Endothelial cell of umbilical vein (primary cell): Measurements from ENCODE around the gene SLC39A5. TPM values are rescaled to one million over a fixed set of nuclear protein-coding genes. Genes with fewer than 3 reads are reported as not detected.

Source experiments
- BruUV-seq: library from RNA; stranded (reverse); fragments of 400-500 nt; replicated peaks from 2 replicates; lab custom pipeline; 2021; lab: Mats Ljungman, UMichigan
- CTCF ChIA-PET: fragments of 300-600, 350-600 bp; sonication (Branson Sonifier 250); formaldehyde crosslinking; loops from one replicate; lab custom pipeline; 2021; ENCODE audit warnings: antibody characterized with exemption, inconsistent platforms; lab: Charles Lee
- POLR2A ChIA-PET: fragments of 300-600, 350-600 bp; sonication (Branson Sonifier 250); formaldehyde crosslinking; loops from one replicate; lab custom pipeline; 2021; ENCODE audit warnings: antibody characterized with exemption, inconsistent platforms; lab: Charles Lee
- DNase-seq: peaks from one replicate; pipeline ENCODE4 v3.0.0-alpha.2; 2011; ENCODE audit warnings: low read depth, low spot score
- FAIRE-seq: peaks from 2 replicates; lab custom pipeline; 2011; peaks lifted over from hg19 to GRCh38; lab: Jason Lieb, UNC
- H2AFZ ChIP-seq: 2 replicates; pipeline ENCODE4 v1.6.0; 2012; ENCODE audit warnings: low read depth, low read length, control low read depth, inconsistent platforms
- H3K27ac ChIP-seq: 2 replicates; pipeline ENCODE4 v1.5.1; 2011; ENCODE audit warnings: low read depth, mild to moderate bottlenecking, control low read depth, low read length, moderate library complexity; ENCODE audit not compliant: insufficient read depth
- H3K27me3 ChIP-seq, 2 experiments: 2 replicates each; pipeline versions ENCODE4 v1.6.0 to v1.6.1; 2011; ENCODE audit warnings: low read length in 2 of 2, mixed read lengths in 1 of 2; ENCODE audit not compliant: control insufficient read depth in 2 of 2, insufficient read depth in 2 of 2
- H3K36me3 ChIP-seq, 2 experiments: 2 replicates in 1 of 2; 3 replicates in 1 of 2; pipeline ENCODE4 v1.5.1; 2011; ENCODE audit warnings: low read length in 2 of 2, mild to moderate bottlenecking in 1 of 2, moderate library complexity in 1 of 2; ENCODE audit not compliant: control insufficient read depth in 2 of 2, insufficient read depth in 2 of 2; ENCODE audit errors: extremely low read depth in 1 of 2
- H3K4me1 ChIP-seq: 3 replicates; pipeline ENCODE4 v1.5.1; 2011; ENCODE audit warnings: mild to moderate bottlenecking, low read length; ENCODE audit not compliant: control insufficient read depth, insufficient read depth; ENCODE audit errors: extremely low read depth
- H3K4me2 ChIP-seq: 2 replicates; pipeline ENCODE4 v1.6.1; 2011; ENCODE audit warnings: low read length, control low read depth, mixed read lengths; ENCODE audit not compliant: insufficient read depth
- H3K4me3 ChIP-seq, 3 experiments: fragments of 200-600 bp in 1 of 3; sonication (generic), shearing (Covaris generic) in 1 of 3; replicated peaks in 1 of 3; 2 replicates each; pipeline ENCODE4 v1.5.1; 2011 to 2016; ENCODE audit warnings: control low read depth in 3 of 3, low read length in 3 of 3, mild to moderate bottlenecking in 2 of 3, inconsistent platforms in 1 of 3, low read depth in 1 of 3, moderate library complexity in 1 of 3; ENCODE audit not compliant: insufficient read depth in 1 of 3
- H3K79me2 ChIP-seq: 2 replicates; pipeline ENCODE4 v1.6.0; 2012; ENCODE audit warnings: low read length, inconsistent platforms; ENCODE audit not compliant: control insufficient read depth, insufficient read depth
- H3K9ac ChIP-seq: replicated peaks from 2 replicates; pipeline ENCODE3; 2011; ENCODE audit warnings: low read length, control low read depth; ENCODE audit not compliant: insufficient read depth; ENCODE audit errors: extremely low read depth
- H3K9me1 ChIP-seq: replicated peaks from 3 replicates; pipeline ENCODE4 v1.6.0; 2011; ENCODE audit warnings: mild to moderate bottlenecking, low read length; ENCODE audit not compliant: control insufficient read depth, insufficient read depth; ENCODE audit errors: extremely low read depth
- H3K9me3 ChIP-seq: replicated peaks from 2 replicates; pipeline ENCODE4 v1.5.1; 2012; ENCODE audit warnings: low read length, inconsistent platforms; ENCODE audit not compliant: control insufficient read depth, insufficient read depth
- H4K20me1 ChIP-seq: replicated peaks from 2 replicates; pipeline ENCODE3; 2011; ENCODE audit warnings: mild to moderate bottlenecking, low read length; ENCODE audit not compliant: control insufficient read depth, insufficient read depth; ENCODE audit errors: extremely low read depth
- CTCF ChIP-seq, 2 donors: IDR thresholded peaks; 1 replicate in 1 of 2; 2 replicates in 1 of 2; pipeline ENCODE4 v1.5.1; 2011; ENCODE audit warnings: low read length in 2 of 2, mild to moderate bottlenecking in 2 of 2, moderate library complexity in 2 of 2, control low read depth in 1 of 2, inconsistent platforms in 1 of 2, low read depth in 1 of 2; ENCODE audit not compliant: insufficient read depth in 1 of 2; ENCODE audit errors: extremely low read depth in 1 of 2
- EZH2 ChIP-seq: IDR thresholded peaks from 2 replicates; pipeline ENCODE4 v1.6.1; 2012; ENCODE audit warnings: borderline replicate concordance, low read depth, mild to moderate bottlenecking, moderate library complexity, low read length, inconsistent platforms; ENCODE audit not compliant: severe bottlenecking
- FOS ChIP-seq: IDR thresholded peaks from 2 replicates; pipeline ENCODE4 v1.6.1; 2011; ENCODE audit warnings: mild to moderate bottlenecking, low read length, moderate library complexity, borderline replicate concordance; ENCODE audit not compliant: insufficient read depth
- GATA2 ChIP-seq: IDR thresholded peaks from 2 replicates; pipeline ENCODE4 v1.7.0; 2011; ENCODE audit warnings: low read depth, mild to moderate bottlenecking, moderate library complexity, mixed read lengths, low read length; ENCODE audit not compliant: insufficient read length, insufficient read depth
- JUN ChIP-seq: IDR thresholded peaks from 2 replicates; pipeline ENCODE4 v1.6.1; 2011; ENCODE audit warnings: borderline replicate concordance, low read depth; ENCODE audit not compliant: insufficient read length, insufficient read depth
- MAX ChIP-seq: IDR thresholded peaks from 2 replicates; pipeline ENCODE4 v1.6.1; 2011; ENCODE audit not compliant: insufficient read depth, insufficient read length
- MYC ChIP-seq: IDR thresholded peaks from one replicate; pipeline ENCODE4 v1.6.1; 2011; ENCODE audit warnings: mild to moderate bottlenecking, low read depth, low read length
- POLR2A ChIP-seq: IDR thresholded peaks from 2 replicates; pipeline ENCODE4 v1.6.1; 2012; ENCODE audit warnings: low read depth, mild to moderate bottlenecking, control low read depth, low read length
- POLR2AphosphoS5 ChIP-seq: IDR thresholded peaks from 2 replicates; pipeline ENCODE4 v1.6.1; 2012; ENCODE audit warnings: low read depth, mild to moderate bottlenecking, control low read depth, low read length, moderate library complexity; ENCODE audit not compliant: insufficient read depth
- dilution Hi-C: fragments of 300-500 bp; cut with MboI; formaldehyde crosslinking; loops from one replicate; pipeline ENCODE4 v1.15.0; 2019; ENCODE audit warnings: low sequenced_read_pairs; ENCODE audit not compliant: extremely low pct_ligation_motif_present
- intact Hi-C: fragments of 100-400 bp; cut with micrococcal nuclease; formaldehyde crosslinking; loops from one replicate; pipeline ENCODE4 v1.10.0; 2022
- polyA plus RNA-seq, 4 experiments: library from polyadenylated mRNA; depleted of rRNA in 3 of 4; stranded (reverse) in 3 of 4; unstranded in 1 of 4; fragments of >200 nt; gene quantifications; 2 replicates each; pipeline versions ENCODE4 v1.2.1 to v1.2.3, GENCODE V29; 2011 to 2012; ENCODE audit warnings: missing spikeins in 1 of 4
- total RNA-seq: library from RNA; stranded (reverse); gene quantifications from 2 replicates; pipeline ENCODE4 v1.2.3, GENCODE V29; 2021

The SLC39A5 gene
- total and polyA plus RNA-seq, 2 donors (not counting 3 experiments of a cell fraction or from before 2014, with no cell fraction given), result 0.10 TPM; not detected in 1

GRCh38 chr12:56274299-56274698 is 44.4 kb downstream of the SLC39A5 start:
- dilution Hi-C loops, result no loop called here
- BruUV-seq, result no TSS peak

GRCh38 chr12:56278905-56279304 is 49.1 kb downstream of the SLC39A5 start:
- DNase-seq (no peak), FAIRE-seq (no peak)
- Histone ChIP-seq H3K9ac (no peak overlapping the region), H3K79me2 (no peaks in the 10 kb centered on the region), H3K9me1 (no peaks in the 10 kb centered on the region), H3K4me1 (no peaks in the 10 kb centered on the region), H3K9me3 (no peaks in the 10 kb centered on the region), H3K4me2 (no peak overlapping the region), H2AFZ (no peak overlapping the region), H3K36me3 (peaks cover 35 to 47% of the 10 kb centered on the region in 2 experiments), H3K4me3 (no peak overlapping the region), H3K27ac (no peak overlapping the region), H3K27me3 (no peaks in the 10 kb centered on the region), H4K20me1 (no peaks in the 10 kb centered on the region)
- intact Hi-C loops, result no loop called here
- no TSS peak for BruUV-seq
- TF ChIP-seq EZH2 (no peak), MYC (no peak), FOS (no peak), GATA2 (no peak), POLR2AphosphoS5 (no peak), CTCF (IDR thresholded peaks at IDR 0.05; ENCODE audit: extremely low read depth in 1 of 2, insufficient read depth in 1 of 2, low read depth in 1 of 2, low read length in 2 of 2) (no peak), JUN (no peak), POLR2A (no peak), MAX (no peak)
- ChIA-PET CTCF (interaction anchor here (1.0 kb wide), 1 partner anchor 45 kb away, joined by 3 read pairs; no protein-coding TSS in a partner anchor), POLR2A (interaction anchor here (1.5 kb wide), 1 partner anchor 12 kb away, joined by 5 read pairs; the partner anchor contains the start of gene COQ10A)
- dilution Hi-C loops, result no loop called here

More at GRCh38 chr12:56274299-56274698, 44.4 kb downstream of the SLC39A5 start:
- H3K27me3 ChIP-seq, result no peaks in the 10 kb centered on the region
- intact Hi-C loops, result no loop called here
- no peak overlapping the region for H3K9ac ChIP-seq
- H3K79me2 ChIP-seq, result no peaks in the 10 kb centered on the region
- DNase-seq, result no peak
- H3K36me3 ChIP-seq, result peaks cover 25 to 39% of the 10 kb centered on the region in 2 experiments
- CTCF ChIA-PET, result no interaction called here
- no peaks in the 10 kb centered on the region for H3K9me3 ChIP-seq
- H3K4me2 ChIP-seq, result no peak overlapping the region
- POLR2A ChIA-PET, result no interaction called here
- TF ChIP-seq MYC (no peak), JUN (no peak)
- H3K4me1 ChIP-seq, result no peaks in the 10 kb centered on the region
- no peak overlapping the region for H2AFZ ChIP-seq
- no peaks in the 10 kb centered on the region for H4K20me1 ChIP-seq
- H3K9me1 ChIP-seq, result no peaks in the 10 kb centered on the region
- H3K4me3 ChIP-seq, result no peak overlapping the region
- H3K27ac ChIP-seq, result no peak overlapping the region
- FAIRE-seq, result no peak
